GM12878 (cell line): ENCODE measurements around the gene SLC17A7. TPM values are rescaled to one million over a fixed set of nuclear protein-coding genes. Genes with fewer than 3 reads are reported as not detected.
A peak's percentile ranks its signal among the peaks of the same experiment; 100 is the strongest.

Source experiments
- BRCA1 ChIP-seq: IDR thresholded peaks from 2 replicates; pipeline ENCODE4 v1.6.1; 2011; ENCODE audit warnings: low read depth, low read length, improper control_type of control experiment
- EGR1 ChIP-seq, 2 experiments: IDR thresholded peaks; 1 replicate in 1 of 2; 2 replicates in 1 of 2; pipeline ENCODE4 v1.6.1; 2011 to 2012; ENCODE audit warnings: low read depth in 2 of 2, low read length in 2 of 2, borderline replicate concordance in 1 of 2, mild to moderate bottlenecking in 1 of 2, moderate library complexity in 1 of 2
- FOS ChIP-seq: IDR thresholded peaks from 3 replicates; pipeline ENCODE4 v1.6.1; 2011; ENCODE audit warnings: borderline replicate concordance; ENCODE audit not compliant: insufficient read length; ENCODE audit errors: extremely low read depth
- NFXL1 ChIP-seq: fragments of 450-650 bp; IDR thresholded peaks from 2 replicates; pipeline ENCODE4 v1.6.1; 2017; ENCODE audit warnings: antibody characterized with exemption, mild to moderate bottlenecking, borderline replicate concordance
- RBBP5 ChIP-seq: fragments of 200-600 bp; sonication (generic); conservative IDR thresholded peaks from 2 replicates; pipeline ENCODE4 v1.6.1; 2016
- SIX5 ChIP-seq: IDR thresholded peaks from 2 replicates; pipeline ENCODE4 v1.6.1; 2011; ENCODE audit warnings: mild to moderate bottlenecking, low read depth, low read length, moderate library complexity; ENCODE audit not compliant: severe bottlenecking
- SPI1 ChIP-seq: IDR thresholded peaks from 2 replicates; pipeline ENCODE4 v1.6.1; 2011; ENCODE audit warnings: low read depth, mild to moderate bottlenecking, low read length, moderate library complexity, borderline replicate concordance; ENCODE audit not compliant: insufficient read depth
- WRNIP1 ChIP-seq: IDR thresholded peaks from 2 replicates; pipeline ENCODE4 v1.6.1; 2011; ENCODE audit warnings: low read depth, low read length, improper control_type of control experiment, borderline replicate concordance
- polyA plus RNA-seq, 11 experiments: library from polyadenylated mRNA; depleted of rRNA in 4 of 11; unstranded in 6 of 11; stranded (reverse) in 5 of 11; fragments of >200 nt; fragmentation: Nextera tagmentation in 4 of 11; fragmentation: Illumina TruSeq in 1 of 11; extraction: Ambion mirVana in 4 of 11; extraction: Trizol in 1 of 11; gene quantifications; 1 replicate in 1 of 11; 2 replicates in 10 of 11; pipeline versions ENCODE4 v1.2.1 to v1.2.3, GENCODE V29; 2011 to 2016; ENCODE audit warnings: inconsistent platforms in 2 of 11, missing spikeins in 2 of 11, low read depth in 1 of 11
- total RNA-seq, 4 experiments: library from RNA; depleted of rRNA in 3 of 4; stranded (reverse); fragments of >200 nt in 3 of 4; fragmentation: Illumina TruSeq in 1 of 4; extraction: Trizol in 1 of 4; gene quantifications; 2 replicates each; pipeline versions ENCODE4 v1.2.1 to v1.2.3, GENCODE V29; 2013 to 2021
- TF ChIP-seq, protein P1 (sequence below): fragments of 450-650 bp; formaldehyde crosslinking; IDR thresholded peaks from 2 replicates; pipeline ENCODE4 v1.5.0; 2022; ENCODE audit warnings: mild to moderate bottlenecking, missing genetic modification characterization
- TF ChIP-seq, protein P2 (sequence below): IDR thresholded peaks from 2 replicates; pipeline ENCODE4 v1.6.1; 2011; ENCODE audit warnings: low read depth, mild to moderate bottlenecking, low read length, moderate library complexity, borderline replicate concordance; ENCODE audit errors: extremely low read depth

SLC17A7 gene
- total and polyA plus RNA-seq, 10 of the 15 experiments (the other 5 are each of a cell fraction or from before 2014, with no cell fraction given): 0.03 to 0.24 (median 0.06) TPM; not detected in 6

DNA sequence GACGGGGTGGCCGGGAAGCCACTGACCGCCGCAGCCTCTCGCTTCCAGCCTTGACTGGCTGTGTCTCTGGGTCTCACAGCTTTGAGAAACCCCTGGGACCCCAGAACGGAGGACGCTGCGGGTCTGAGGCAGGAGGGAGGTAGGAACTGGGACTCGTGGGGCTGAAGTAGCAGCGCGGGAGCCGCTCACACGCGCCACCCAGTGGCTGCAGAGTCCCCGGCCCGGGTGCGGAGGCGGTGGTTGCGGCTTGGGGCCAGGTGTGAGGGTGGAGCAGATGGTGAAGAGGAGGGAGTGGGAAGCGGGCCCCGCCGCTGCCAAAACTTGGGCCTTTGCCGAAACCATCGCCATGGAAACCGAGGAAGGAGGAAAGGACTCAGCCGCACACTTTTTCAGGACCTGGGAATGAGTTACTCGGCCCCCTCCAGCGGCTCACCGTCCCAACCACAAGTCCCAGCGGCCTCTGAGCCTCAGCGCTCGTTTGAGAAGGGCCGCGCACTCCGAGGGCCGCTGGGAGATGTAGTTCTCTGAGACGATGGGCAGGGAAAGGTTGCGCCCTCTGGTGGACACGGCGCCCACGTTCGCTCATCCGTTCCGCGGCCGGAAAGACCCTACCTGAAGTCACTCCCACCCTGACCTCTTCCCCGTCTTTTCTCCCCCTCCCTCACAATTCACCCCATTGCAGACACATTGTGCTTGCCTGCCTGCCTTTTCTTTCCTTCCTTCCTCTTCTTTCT lies 2.2 kb upstream of the SLC17A7 start (continued):
- TF ChIP-seq, protein P1, sequence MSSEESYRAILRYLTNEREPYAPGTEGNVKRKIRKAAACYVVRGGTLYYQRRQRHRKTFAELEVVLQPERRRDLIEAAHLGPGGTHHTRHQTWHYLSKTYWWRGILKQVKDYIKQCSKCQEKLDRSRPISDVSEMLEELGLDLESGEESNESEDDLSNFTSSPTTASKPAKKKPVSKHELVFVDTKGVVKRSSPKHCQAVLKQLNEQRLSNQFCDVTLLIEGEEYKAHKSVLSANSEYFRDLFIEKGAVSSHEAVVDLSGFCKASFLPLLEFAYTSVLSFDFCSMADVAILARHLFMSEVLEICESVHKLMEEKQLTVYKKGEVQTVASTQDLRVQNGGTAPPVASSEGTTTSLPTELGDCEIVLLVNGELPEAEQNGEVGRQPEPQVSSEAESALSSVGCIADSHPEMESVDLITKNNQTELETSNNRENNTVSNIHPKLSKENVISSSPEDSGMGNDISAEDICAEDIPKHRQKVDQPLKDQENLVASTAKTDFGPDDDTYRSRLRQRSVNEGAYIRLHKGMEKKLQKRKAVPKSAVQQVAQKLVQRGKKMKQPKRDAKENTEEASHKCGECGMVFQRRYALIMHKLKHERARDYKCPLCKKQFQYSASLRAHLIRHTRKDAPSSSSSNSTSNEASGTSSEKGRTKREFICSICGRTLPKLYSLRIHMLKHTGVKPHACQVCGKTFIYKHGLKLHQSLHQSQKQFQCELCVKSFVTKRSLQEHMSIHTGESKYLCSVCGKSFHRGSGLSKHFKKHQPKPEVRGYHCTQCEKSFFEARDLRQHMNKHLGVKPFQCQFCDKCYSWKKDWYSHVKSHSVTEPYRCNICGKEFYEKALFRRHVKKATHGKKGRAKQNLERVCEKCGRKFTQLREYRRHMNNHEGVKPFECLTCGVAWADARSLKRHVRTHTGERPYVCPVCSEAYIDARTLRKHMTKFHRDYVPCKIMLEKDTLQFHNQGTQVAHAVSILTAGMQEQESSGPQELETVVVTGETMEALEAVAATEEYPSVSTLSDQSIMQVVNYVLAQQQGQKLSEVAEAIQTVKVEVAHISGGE (CRISPR knock-in tag): no peak
- TF ChIP-seq, protein P2, sequence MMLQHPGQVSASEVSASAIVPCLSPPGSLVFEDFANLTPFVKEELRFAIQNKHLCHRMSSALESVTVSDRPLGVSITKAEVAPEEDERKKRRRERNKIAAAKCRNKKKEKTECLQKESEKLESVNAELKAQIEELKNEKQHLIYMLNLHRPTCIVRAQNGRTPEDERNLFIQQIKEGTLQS: peak; percentile 72; the same call in 1 of the 2 replicates
- TF ChIP-seq RBBP5 (no peak), FOS (no peak), WRNIP1 (no peak), BRCA1 (no peak), NFXL1 (no peak), SPI1 (peak; percentile 34; the same call in 1 of the 2 replicates), SIX5 (peak; percentile 98), EGR1 (IDR thresholded peaks at IDR 0.05; ENCODE audit: borderline replicate concordance in 1 of 2, low read depth in 2 of 2, low read length in 2 of 2) (peak; percentile 16 to 99)
